NOMO-1 treated with DMSO at 0.1 percent for 48 hours (cell line): ENCODE results near the gene MS4A15.
A peak's percentile ranks its signal among the peaks of the same experiment; 100 is the strongest.
"Not testable (repeated sequence)": the region's sequence is repeated elsewhere in the genome, so short reads cannot be mapped to it uniquely, and the experiment has no call there.

Experiments used
- DNase-seq: peaks from one replicate; lab custom pipeline; 2025; ENCODE audit not compliant: unreplicated experiment; lab: John Stamatoyannopoulos, UW

MS4A15 gene

DNA sequence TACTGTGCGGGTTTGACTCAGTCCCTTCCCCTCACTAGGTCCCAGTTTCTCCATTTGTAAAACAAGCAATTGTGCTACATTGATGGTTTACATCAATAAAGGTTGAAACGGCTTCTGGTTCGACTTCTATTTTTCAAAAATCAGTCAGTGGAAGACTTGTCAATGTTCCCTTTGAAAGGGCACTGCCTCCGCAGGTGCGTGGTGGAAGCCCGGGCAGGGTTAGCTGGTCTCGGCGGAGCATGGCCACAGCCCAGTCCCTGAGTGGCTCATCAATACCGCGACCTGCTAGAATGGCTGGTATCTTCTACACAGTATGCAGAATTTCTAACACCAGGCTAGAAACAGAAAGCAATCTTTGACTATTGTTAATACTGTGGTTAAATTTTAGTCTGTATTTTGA is 44.5 kb downstream of the MS4A15 start:
- DNase-seq, result no peak

DNA sequence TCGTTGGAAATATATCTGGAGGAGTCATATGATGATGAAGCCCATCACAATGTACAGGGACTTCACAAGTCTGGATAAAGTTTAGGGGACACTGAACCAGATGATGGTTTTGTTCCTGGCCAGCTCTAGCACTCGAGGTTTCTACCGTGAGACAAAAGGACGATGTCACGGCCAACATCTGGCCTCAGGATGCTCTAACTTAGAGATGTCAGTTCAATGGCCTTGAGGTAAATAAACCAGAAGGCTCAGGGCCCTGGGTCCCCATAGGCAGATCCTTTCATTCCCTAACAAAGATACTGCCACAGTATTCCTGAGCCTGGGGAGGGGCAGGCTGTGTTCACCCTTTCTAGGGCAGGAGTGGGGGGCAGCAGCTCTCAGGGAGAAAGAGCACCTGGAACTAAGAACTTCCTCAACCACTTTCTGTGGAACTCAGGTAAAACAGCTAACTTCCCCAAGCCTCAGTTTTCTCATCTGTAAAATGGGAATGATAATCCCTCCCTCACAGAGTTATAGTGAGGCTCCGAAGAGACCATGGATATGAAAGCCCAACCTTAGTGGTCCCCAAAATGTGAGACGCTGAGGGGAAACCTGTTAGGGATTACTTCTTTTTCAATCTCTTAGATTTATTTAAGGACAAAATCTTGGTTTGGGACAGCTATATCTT is 46.7 kb downstream of the MS4A15 start:
- no peak for DNase-seq

DNA sequence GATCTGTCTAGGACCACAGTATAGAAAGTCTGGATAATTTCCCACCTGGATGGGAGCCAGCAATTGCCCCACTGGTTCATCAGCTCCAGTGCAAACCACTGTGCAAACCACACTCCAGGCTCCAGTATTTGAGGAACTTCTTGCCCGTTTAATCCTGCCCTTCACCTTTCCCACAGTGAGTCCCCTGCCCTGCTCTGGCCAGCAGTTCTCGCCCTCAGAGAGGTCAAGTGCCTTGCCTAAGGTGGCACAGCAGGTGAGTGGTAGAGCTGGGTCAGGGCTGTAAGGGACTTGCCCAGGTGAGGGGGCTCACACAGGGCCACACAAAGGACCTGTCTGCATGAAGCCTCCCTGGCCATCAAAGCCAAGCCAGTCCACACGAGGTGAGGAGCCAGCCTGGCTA is 52.6 kb downstream of the MS4A15 start:
- DNase-seq, result no peak

DNA sequence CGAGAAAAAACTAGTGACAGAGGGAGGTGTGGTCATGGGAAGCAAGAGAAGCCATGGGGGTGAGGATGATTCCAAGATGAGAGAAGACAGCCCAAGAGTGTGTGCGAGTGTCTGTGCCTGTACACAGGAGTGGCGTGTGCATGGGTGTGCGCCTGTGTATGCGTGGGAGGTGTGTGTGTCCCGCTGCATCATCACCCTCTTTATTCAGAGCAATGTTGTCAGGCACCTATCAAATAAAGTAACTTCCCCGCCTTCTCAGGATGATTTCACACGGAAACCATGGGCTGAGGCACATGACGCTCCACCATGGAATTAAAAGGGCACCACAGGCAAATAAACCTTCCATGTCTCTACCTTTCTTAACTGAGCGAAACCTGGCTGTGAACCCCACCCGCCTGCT is 53.0 kb downstream of the MS4A15 start:
- no peak for DNase-seq

DNA sequence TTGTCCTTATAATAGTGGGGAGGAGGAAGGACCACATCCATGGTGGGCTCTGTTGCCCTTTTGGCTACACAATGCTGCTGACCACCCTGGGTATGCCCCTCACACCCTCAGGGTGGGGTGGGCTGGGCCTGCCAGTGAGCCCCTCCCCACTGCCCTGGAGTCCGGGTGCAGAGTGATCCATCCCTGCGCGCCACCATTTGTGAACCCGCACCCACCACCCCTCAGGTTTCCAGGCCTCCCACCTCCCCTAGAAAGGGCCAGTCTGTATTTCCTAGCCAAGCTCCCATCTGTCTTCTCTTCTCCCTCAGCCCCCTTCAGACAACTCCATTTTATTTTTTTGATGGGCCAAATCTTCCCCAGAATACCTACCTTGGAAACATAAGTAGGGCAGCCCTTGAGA is 53.5 kb downstream of the MS4A15 start:
- no peak for DNase-seq

DNA sequence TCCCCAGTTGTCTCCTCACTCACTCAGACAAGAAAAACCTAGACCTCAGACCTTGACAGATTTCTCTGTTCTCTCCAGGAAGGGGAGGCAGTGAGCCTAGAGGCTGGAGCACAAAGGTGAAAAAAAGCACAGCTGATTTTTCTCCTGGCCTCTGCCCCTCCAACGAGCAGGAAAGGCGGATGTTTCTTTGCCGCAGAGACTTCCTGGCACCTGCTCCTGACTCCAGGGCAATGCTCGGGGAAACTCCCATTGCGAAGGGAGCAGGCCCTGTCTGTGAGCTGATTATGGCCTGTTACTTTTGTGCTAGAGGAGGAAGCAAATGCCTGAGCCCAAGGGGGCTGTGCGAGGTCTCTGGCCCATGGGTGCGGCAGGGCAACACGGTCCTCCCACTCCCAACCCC is 53.9 kb downstream of the MS4A15 start:
- DNase-seq, result no peak

DNA sequence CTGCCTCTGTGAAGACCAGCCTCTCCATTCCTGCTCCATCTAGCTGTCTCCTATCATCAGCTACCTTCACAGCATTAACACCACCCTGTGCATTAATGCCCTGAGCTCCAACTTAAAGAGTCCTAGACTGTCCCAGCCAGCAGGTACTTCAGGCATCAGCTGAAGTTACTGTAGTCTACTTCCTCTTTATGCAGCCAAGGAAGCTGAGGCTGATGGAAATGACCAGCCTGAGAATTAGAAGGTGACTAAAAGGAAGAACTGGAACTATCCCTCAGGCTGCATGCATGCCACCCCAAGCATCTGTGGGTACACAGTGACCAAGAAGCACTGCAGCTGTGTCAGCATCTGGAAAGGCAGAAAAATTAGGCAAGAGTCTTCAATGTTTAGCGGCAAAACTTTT is 56.7 kb downstream of the MS4A15 start:
- DNase-seq, result peak; percentile 9

DNA sequence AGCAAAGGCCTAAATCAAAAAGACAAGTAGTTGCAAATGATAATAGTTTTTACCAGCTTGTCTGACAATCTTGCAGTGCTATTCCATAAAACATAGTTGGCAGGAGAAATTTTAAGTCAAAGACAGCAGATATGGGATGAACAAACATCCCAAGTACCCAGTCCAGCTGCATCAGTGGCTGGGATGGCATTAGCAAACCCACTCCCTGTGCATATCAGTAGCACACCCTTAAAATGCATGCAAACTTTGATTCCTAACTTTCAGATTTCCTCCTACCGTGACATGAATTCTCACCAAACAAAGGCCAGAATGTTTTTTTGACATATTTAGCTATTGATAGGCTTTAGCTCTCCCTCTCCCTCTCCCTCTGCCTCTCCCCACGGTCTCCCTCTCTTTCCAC is 57.4 kb downstream of the MS4A15 start:
- no peak for DNase-seq

DNA sequence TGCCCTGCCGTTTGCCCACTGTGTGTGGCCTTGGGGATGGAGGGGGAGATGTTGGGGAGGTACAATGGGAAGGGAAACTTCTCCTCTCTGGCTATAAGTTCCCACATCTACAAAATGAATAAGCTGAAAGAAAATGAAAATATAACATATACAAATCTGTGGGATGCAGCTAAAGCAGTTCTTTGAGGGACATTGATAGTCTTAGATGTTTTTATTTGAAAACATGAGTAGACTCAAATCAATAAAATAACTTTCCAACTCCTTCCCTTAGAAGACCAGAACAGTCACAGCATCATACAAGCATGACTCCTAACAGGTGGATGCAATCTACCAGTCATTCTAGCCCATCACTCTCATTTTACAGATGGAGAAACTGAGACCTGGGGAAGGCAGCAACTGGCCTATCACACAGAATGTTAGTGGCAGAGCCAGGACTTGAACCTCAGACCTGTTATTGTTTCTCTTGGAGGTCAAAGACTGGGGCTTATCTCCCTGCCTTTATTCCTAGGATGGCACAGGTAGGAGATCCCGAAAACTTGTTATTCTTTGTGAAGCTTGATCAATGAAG is 60.0 kb downstream of the MS4A15 start:
- no peak for DNase-seq

DNA sequence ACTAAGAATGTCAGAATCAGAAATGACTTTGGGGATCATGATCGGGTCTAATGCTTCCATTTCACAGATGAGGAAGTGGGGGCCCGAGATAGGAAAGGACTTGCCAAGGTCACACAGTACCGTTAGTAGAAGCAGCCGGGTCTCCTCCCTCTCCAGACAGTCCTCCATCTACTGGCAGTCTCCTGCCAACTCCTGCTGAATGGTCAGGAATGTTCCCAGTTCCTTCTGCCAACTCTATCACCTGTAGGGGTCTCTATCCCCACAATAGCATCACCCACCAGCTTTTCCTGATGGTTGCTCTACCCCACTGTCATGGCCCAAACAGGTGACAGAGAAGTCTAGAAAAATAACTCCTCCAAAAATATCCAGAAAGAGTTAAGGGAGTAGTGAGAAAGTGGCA is 61.4 kb downstream of the MS4A15 start:
- no peak for DNase-seq

DNA sequence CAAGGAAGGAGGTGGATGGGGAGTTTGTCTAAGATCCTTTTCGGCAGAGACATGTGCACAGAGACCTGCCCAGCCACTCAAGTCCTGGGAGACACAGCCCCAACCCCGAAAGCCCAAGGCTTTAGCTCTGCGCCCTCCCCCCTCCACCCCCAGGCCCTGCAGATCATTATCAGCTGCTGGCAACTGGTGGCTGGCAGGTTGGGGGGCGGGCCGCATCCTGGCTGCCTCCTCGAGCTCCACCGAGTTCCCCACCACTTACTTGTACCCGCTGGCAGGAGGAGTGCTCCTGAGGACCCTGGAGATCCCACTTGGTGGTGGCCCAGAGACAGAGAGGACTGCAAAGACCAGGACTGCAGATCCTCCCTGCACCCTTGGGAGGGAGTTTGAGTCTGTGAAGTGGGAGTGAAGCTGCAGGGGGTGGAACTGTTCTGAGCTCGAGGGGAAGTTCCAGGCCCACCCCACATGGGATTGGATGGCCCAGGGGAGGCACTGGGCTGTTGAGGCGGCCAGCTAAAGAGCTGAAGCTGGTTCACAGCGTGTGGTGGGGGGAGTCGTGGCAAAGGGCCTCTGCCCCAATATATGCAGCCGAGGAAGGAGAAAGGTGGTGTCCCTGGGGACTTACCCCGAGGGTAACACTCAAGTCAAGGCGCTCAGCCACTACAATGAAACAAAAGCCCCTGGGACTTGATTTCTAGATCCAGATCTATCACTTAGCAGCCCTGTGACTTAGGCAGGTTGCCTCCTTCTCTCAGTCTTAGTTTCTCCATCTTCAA is 65.3 kb downstream of the MS4A15 start:
- no peak for DNase-seq

DNA sequence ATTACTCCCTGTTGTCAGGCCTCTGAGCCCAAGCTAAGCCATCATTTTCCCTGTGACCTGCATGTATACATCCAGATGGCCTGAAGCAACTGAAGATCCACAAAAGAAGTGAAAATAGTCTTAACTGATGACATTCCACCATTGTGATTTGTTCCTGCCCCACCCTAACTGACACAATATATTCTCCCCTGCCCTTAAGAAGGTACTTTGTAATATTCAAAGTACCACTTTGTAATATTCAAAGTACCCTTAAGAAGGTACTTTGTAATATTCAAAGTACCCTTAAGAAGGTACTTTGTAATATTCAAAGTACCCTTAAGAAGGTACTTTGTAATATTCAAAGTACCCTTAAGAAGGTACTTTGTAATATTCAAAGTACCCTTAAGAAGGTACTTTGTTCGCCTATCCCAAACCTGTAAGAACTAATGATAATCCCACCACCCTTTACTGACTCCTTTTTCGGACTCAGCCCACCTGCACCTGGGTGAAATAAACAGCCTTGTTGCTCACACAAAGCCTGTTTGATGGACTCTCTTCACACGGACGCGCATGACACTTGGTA is 67.2 kb downstream of the MS4A15 start:
- DNase-seq, result not testable (repeated sequence)

DNA sequence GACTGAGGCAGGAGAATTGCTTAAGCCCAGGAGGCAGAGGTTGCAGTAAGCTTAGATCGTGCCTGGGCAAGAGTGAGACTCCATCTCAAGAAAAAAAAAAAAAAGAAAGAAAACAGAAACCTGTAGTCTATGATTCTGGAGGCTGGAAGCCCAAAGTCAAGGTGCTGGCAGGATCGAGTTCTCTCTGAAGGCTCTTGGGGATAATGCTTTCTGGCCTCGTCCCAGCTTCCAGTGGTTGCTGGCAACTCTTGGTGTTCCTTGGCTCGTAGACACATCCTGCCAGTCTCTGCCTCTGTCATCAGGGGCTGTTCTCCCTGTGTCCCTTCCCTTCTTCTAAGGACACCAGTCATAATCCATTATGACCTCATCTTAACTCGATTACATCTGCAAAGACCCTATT is 68.5 kb downstream of the MS4A15 start:
- no peak for DNase-seq

DNA sequence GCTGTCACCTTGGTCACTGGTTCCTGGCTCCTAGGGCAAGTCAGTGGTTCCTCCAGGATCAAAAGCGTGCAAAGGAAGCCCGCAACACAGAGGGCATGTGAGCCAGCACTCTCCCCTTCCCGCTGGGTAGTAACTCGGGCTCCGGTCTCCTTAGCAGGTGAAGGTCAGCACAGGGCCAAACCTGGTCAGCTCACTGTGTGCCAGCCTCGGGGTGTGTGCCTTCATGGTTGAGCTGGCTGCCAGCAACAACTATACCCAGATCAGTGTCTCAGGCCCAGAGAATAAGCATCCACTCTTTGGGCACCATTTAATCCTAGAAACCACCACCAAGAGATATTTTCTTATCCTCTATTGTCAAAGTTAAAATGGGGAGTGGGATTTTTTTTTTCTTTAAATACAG is 69.1 kb downstream of the MS4A15 start:
- no peak for DNase-seq
